ENCODE results near the gene MTMR10.

DNA sequence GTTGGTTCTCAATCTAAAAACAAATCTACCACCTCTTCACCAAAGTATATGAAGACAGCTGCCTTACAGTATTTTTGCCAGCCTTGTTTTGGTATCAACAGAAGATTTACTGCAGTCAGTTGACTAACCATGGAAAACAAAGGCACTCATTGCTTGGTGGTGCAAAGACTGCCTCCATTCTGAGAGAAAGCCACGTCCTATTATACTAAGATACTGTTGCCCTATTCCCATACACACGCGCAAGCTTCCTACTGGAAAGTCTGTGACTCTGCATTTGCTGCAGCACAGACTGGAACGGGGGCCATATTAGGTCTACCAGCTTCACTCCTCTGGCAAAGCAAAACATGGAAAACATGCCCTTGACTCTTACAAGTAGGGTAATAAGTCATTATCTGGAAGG is 18.0 kb downstream of the MTMR10 start:
- TF ChIP-seq POLR2AphosphoS5 (IDR thresholded peaks at IDR 0.05; ENCODE audit: low read depth) (no peak), SPI1 (IDR thresholded peaks at IDR 0.05; ENCODE audit: borderline replicate concordance, low read depth) (no peak)
- TF ChIP-seq, protein P1, sequence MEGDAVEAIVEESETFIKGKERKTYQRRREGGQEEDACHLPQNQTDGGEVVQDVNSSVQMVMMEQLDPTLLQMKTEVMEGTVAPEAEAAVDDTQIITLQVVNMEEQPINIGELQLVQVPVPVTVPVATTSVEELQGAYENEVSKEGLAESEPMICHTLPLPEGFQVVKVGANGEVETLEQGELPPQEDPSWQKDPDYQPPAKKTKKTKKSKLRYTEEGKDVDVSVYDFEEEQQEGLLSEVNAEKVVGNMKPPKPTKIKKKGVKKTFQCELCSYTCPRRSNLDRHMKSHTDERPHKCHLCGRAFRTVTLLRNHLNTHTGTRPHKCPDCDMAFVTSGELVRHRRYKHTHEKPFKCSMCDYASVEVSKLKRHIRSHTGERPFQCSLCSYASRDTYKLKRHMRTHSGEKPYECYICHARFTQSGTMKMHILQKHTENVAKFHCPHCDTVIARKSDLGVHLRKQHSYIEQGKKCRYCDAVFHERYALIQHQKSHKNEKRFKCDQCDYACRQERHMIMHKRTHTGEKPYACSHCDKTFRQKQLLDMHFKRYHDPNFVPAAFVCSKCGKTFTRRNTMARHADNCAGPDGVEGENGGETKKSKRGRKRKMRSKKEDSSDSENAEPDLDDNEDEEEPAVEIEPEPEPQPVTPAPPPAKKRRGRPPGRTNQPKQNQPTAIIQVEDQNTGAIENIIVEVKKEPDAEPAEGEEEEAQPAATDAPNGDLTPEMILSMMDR (IDR thresholded peaks at IDR 0.05; ENCODE audit: insufficient read depth, low read length), result no peak
- TF ChIP-seq, protein P2, sequence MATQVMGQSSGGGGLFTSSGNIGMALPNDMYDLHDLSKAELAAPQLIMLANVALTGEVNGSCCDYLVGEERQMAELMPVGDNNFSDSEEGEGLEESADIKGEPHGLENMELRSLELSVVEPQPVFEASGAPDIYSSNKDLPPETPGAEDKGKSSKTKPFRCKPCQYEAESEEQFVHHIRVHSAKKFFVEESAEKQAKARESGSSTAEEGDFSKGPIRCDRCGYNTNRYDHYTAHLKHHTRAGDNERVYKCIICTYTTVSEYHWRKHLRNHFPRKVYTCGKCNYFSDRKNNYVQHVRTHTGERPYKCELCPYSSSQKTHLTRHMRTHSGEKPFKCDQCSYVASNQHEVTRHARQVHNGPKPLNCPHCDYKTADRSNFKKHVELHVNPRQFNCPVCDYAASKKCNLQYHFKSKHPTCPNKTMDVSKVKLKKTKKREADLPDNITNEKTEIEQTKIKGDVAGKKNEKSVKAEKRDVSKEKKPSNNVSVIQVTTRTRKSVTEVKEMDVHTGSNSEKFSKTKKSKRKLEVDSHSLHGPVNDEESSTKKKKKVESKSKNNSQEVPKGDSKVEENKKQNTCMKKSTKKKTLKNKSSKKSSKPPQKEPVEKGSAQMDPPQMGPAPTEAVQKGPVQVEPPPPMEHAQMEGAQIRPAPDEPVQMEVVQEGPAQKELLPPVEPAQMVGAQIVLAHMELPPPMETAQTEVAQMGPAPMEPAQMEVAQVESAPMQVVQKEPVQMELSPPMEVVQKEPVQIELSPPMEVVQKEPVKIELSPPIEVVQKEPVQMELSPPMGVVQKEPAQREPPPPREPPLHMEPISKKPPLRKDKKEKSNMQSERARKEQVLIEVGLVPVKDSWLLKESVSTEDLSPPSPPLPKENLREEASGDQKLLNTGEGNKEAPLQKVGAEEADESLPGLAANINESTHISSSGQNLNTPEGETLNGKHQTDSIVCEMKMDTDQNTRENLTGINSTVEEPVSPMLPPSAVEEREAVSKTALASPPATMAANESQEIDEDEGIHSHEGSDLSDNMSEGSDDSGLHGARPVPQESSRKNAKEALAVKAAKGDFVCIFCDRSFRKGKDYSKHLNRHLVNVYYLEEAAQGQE (IDR thresholded peaks at IDR 0.05; ENCODE audit: insufficient replicate concordance, low read depth), result no peak

All from HL-60 (cell line).